HS-5 (cell line): ENCODE measurements around the gene LRRIQ4.
A peak's percentile ranks its signal among the peaks of the same experiment; 100 is the strongest.

Source experiments
- DNase-seq: peaks from one replicate; pipeline ENCODE4 v3.0.0-alpha.2; 2012; ENCODE audit warnings: low read depth

The LRRIQ4 gene

DNA sequence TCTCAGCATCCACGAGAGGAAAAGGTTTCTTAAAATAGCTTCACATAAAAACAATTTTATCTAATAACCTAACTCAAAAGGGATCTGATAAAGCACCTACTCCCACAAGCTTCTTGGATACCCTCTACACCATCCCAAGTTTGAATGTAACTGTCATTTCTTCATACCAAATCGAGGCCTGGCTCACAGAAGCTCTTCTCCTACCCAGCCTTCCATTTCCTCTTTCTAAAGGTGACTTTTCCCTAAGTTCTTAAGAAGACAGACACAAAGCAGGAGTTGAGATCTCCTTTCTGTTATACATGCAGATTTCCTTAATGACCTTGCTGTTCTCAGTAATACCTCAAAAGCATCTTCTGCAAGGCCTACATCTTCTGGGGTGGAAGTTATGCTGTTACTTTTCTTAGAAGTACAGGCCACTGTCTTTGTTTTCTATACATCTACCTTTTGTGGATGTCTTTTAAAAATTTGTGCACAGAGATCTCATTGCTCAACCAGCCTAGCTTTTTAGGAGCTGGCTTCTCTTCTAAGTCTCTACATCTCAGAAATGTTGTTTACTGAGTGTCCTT, 3.4 kb upstream of the LRRIQ4 start:
- DNase-seq = no peak

GRCh38 chr3:169811631-169812331, 889 bp upstream of the LRRIQ4 start:
- peak; percentile 49 for DNase-seq

GRCh38 chr3:169813278-169813677, 608 bp downstream of the LRRIQ4 start:
- no peak for DNase-seq

GRCh38 chr3:169813757-169814517, 1.3 kb downstream of the LRRIQ4 start:
- DNase-seq = no peak

GRCh38 chr3:169815590-169816150, 3.0 kb downstream of the LRRIQ4 start:
- DNase-seq = no peak

DNA sequence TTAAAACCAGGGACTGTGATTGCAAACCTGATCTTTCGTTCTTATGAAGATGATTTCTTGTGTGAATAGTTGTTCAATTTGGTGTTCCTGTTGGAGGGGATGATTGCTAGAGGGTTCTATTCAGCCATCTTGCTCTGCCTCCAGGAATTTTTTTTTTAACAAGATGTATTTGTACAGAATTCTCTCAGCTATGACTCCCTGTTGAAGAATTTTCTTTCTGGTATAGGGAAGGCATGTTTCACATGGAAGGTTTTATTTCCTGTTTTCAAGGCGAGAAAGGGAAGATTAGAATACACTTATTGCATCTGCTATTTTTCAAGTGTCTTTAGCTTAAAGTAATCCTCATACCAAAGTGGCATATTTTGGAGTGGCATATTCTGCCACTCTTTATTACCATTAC, 5.6 kb downstream of the LRRIQ4 start:
- no peak for DNase-seq

DNA sequence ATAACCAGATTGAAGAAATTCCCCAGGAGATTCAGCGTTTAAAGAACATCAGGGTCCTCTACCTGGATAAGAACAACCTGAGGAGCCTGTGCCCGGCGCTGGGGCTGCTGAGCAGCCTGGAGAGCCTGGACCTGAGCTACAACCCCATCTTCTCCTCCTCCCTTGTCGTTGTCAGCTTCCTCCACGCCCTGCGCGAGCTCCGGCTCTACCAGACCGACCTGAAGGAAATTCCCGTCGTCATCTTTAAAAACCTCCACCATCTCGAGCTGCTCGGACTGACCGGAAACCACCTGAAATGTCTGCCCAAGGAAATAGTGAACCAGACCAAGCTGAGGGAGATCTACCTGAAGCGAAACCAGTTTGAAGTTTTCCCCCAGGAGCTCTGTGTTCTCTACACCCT, 9.4 kb downstream of the LRRIQ4 start:
- DNase-seq = no peak

DNA sequence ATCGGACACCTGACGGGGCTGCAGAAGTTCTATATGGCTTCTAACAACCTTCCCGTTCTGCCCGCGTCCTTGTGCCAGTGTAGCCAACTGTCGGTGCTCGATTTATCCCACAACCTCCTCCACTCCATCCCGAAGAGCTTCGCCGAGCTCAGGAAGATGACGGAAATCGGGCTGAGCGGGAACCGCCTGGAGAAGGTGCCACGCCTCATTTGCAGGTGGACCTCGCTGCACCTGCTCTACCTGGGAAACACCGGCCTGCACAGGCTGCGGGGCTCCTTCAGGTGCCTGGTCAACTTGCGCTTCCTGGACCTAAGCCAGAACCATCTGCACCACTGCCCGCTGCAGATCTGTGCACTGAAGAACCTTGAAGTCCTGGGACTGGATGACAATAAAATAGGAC, 9.9 kb downstream of the LRRIQ4 start:
- no peak for DNase-seq

DNA sequence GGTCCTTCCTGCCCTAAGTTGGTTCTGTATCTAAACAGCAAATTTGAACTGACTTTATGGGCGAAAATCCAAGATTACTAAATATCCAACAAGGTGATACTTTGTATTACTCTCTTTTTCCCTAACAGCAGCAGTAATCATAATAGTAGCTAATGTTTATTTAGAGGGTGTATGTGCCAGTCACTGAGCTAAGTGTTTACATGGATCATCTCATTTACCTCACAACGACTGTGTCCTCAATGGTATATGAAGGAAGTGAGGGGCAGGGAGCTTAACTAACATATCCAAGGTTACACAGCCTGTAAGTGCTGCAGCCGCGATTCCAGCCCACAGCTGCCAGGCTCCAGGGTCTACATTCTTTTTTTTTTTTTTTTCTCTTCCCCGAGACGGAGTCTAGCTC, 10.3 kb downstream of the LRRIQ4 start:
- DNase-seq = no peak

DNA sequence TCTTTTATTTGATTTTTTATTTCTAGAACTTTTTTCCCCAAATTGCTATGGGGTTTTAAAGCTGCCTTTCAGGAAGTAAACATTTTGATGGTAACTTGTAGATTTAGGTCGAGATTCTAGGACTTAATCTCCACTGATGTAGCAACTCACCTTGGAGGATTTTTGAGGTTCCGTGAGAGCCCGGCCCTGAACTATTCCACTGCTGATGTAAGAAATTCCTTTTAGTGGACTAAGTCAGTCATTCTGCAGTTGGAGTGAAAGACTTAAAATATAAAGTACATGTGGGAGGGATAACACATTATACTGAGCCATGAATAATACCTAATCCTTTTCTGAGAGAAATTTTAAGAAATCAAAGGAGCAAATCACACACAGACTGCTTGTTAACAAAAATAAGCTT, 12.6 kb downstream of the LRRIQ4 start:
- DNase-seq = no peak

DNA sequence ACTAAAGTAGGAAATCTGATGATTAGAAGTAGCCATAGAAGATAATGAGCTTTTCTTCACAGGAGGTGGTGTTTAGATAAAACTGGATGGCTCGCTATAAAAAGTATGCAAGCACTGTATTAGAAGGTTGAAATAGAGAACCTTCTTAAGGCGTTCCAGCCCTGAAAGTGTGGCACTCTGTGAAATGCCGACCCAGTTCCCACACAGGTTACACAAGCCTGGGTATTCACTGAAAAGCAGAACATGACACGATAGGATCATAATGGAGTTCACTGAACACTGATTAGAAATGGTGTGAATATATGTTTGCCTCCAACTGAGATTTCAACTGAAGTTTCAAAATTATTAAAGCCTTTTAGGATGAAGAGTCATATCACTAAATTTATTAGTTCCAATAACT, 15.0 kb downstream of the LRRIQ4 start:
- DNase-seq = no peak

DNA sequence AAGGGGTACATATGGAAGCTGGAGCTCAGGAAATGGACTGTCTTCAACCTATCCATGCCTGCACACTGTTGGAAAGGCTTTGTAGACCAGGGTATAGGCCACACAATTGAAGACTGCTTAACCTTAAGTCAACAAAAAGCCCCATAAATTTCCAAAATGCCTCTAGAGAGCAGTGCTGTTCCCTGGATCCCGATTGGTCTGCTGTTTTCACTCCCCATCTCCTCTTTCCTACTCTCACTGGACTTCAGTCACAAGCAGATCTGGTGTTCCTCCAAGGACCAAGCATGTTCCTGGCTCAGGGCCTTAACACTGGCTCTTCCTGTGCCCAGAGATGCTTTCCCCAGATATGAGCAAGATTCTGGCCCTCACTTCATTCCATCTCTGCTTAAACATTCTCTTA, 22.9 kb downstream of the LRRIQ4 start:
- DNase-seq = no peak

DNA sequence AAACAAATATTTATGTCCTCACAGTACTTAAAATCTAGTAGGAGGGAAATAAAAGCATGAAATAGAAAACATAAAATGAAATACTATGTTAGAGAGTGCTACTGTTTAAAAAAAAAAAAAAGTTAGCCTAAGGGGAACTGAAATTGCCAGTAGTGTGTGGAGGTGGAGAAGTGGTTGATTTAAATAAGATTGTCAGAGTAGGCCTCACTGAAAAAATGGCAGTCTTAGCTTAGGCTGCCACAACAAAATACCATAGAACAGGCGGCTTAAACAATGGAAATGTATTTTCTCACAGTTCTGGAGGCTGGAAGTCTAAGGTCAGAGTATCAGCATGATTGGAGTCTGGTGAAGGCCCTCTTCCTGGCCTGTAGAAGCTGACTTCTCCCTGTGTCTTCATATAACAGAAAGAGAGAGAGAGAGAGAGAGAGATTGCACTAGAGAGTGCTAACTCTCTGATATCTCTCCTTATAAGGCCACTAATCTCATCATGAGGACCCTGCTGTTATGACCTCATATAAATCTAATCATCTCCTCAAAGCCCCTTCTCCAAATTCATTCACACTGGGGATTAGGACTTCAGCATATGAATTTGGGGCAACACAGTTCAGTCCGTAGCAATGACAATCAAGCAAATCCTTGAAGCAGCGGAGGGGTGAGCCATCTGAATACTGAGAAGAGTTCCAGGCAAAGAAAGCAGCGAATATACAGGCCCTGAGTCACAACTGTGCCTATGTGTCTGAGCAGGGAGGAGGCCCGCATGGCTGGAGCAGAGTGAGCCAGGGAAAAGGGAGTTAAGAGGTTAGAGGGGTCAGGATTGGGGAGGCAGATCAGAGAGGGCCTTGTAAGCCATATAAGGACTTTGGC, 23.6 kb downstream of the LRRIQ4 start:
- no peak for DNase-seq

GRCh38 chr3:169836942-169837275, 24.2 kb downstream of the LRRIQ4 start:
- DNase-seq = no peak

GRCh38 chr3:169838511-169839030, 25.9 kb downstream of the LRRIQ4 start:
- no peak for DNase-seq

DNA sequence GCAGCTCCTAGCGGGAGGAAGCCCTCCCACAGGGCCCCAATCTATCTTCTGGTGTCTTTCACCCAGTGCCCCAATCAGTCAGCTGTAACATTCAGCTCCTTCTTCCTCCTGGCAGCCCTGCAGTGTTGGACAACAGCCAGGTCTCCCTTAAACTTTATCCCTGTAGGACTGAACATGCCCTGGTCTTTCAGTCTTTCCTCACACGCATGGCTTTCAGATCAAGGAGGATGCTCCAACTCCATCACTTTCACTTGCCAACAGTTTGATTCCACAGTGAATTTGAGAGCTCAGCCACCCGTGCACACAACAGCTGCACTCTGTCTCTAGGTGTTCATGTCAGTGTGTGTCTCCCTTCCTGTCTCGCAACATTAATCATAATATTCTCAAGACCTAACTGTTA, 28.5 kb downstream of the LRRIQ4 start:
- no peak for DNase-seq

GRCh38 chr3:169842960-169843359, 30.3 kb downstream of the LRRIQ4 start:
- no peak for DNase-seq

GRCh38 chr3:169846458-169847193, 34.0 kb downstream of the LRRIQ4 start:
- DNase-seq = peak; percentile 86

GRCh38 chr3:169847896-169848295, 35.2 kb downstream of the LRRIQ4 start:
- DNase-seq = no peak

DNA sequence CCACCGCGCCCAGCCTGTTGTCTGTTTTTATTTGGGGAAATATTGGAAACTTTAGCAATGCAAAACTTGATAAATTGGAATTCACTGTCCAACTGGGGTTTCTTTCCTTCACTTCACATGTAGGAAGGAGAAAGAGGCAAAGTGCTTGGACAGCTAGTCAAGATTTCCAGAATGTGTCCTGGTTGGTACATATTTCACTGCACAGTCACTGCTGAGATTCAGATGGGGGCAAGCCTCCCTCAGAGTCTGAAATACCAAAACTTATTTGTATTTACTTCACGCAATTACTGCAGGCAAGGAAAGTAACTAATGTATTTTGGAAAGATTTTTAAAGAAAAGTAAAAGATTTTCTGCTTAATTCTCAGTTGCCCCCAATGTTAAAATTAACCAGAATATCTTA, 36.1 kb downstream of the LRRIQ4 start:
- DNase-seq = no peak

GRCh38 chr3:169850618-169851017, 37.9 kb downstream of the LRRIQ4 start:
- no peak for DNase-seq
